Fibroblast of pulmonary artery (primary cell): ENCODE results near the gene LRGUK.

Experiments
- DNase-seq: peaks from one replicate; pipeline ENCODE4 v3.0.0-alpha.2; 2010; ENCODE audit warnings: low read depth
- H3K4me3 ChIP-seq: replicated peaks from 2 replicates; pipeline ENCODE4 v1.5.1; 2011; ENCODE audit warnings: low read depth, mild to moderate bottlenecking, control low read depth, low read length, moderate library complexity
- CTCF ChIP-seq: IDR thresholded peaks from 2 replicates; pipeline ENCODE4 v1.5.1; 2011; ENCODE audit warnings: mild to moderate bottlenecking, control low read depth, low read length, inconsistent platforms; ENCODE audit errors: missing control alignments

The LRGUK gene

GRCh38 chr7:134254311-134254710 is 127.2 kb downstream of the LRGUK start:
- H3K4me3 ChIP-seq, result no peak overlapping the region
- DNase-seq, result peak; percentile 3
- TF ChIP-seq CTCF, result no peak

GRCh38 chr7:134255814-134256213 is 128.7 kb downstream of the LRGUK start:
- H3K4me3 ChIP-seq, result no peak overlapping the region
- no peak for DNase-seq
- no peak for TF ChIP-seq CTCF

- TF ChIP-seq CTCF, result no peak
- no peak overlapping the region for H3K4me3 ChIP-seq
- DNase-seq, result no peak
These were observed 135.2 kb downstream of the LRGUK start for GRCh38 chr7:134262322-134262721.

GRCh38 chr7:134276951-134277350 is 149.8 kb downstream of the LRGUK start:
- no peak for DNase-seq
- no peak overlapping the region for H3K4me3 ChIP-seq
- TF ChIP-seq CTCF, result no peak

- TF ChIP-seq CTCF, result no peak
- no peak for DNase-seq
- H3K4me3 ChIP-seq, result no peak overlapping the region
These were observed 151.5 kb downstream of the LRGUK start for GRCh38 chr7:134278502-134279153.

- no peak for TF ChIP-seq CTCF
- H3K4me3 ChIP-seq, result no peak overlapping the region
- no peak for DNase-seq
These were observed 152.2 kb downstream of the LRGUK start for GRCh38 chr7:134279336-134279735.

- no peak for DNase-seq
- no peak for TF ChIP-seq CTCF
- no peak overlapping the region for H3K4me3 ChIP-seq
These were observed 152.8 kb downstream of the LRGUK start for GRCh38 chr7:134279898-134280297.
